ENCODE measurements around the gene PTP4A2.

Gene PTP4A2

GRCh38 chr1:31883357-31883942, 54.7 kb downstream of the PTP4A2 start:
- no peak for FAIRE-seq

- no peak for FAIRE-seq
These were observed 56.5 kb downstream of the PTP4A2 start for GRCh38 chr1:31881688-31882000.

- FAIRE-seq = no peak
These were observed 57.0 kb downstream of the PTP4A2 start for GRCh38 chr1:31880957-31881687.

GRCh38 chr1:31879981-31880608, 58.1 kb downstream of the PTP4A2 start:
- FAIRE-seq = no peak

GRCh38 chr1:31878058-31878457, 60.1 kb downstream of the PTP4A2 start:
- FAIRE-seq = no peak

GRCh38 chr1:31877544-31877943, 60.6 kb downstream of the PTP4A2 start:
- FAIRE-seq = no peak

- FAIRE-seq = no peak
These were observed 62.4 kb downstream of the PTP4A2 start for GRCh38 chr1:31875636-31876236.

GRCh38 chr1:31874942-31875341, 63.2 kb downstream of the PTP4A2 start:
- no peak for FAIRE-seq

- FAIRE-seq = no peak
These were observed 65.2 kb downstream of the PTP4A2 start for GRCh38 chr1:31872658-31873636.

- FAIRE-seq = no peak
These were observed 66.5 kb downstream of the PTP4A2 start for GRCh38 chr1:31871703-31872102.

- FAIRE-seq = no peak
These were observed 68.0 kb downstream of the PTP4A2 start for GRCh38 chr1:31870086-31870736.

GRCh38 chr1:31869449-31869848, 68.7 kb downstream of the PTP4A2 start:
- no peak for FAIRE-seq

- FAIRE-seq = no peak
These were observed 69.3 kb downstream of the PTP4A2 start for GRCh38 chr1:31868862-31869261.

GRCh38 chr1:31867546-31867945, 70.6 kb downstream of the PTP4A2 start:
- no peak for FAIRE-seq

- no peak for FAIRE-seq
These were observed 71.6 kb downstream of the PTP4A2 start for GRCh38 chr1:31866450-31867032.

- FAIRE-seq = no peak
These were observed 72.3 kb downstream of the PTP4A2 start for GRCh38 chr1:31865728-31866449.

GRCh38 chr1:31862071-31862470, 76.1 kb downstream of the PTP4A2 start:
- FAIRE-seq = no peak

- FAIRE-seq = no peak
These were observed 76.8 kb downstream of the PTP4A2 start for GRCh38 chr1:31861346-31861745.

GRCh38 chr1:31860581-31860980, 77.6 kb downstream of the PTP4A2 start:
- FAIRE-seq = no peak

GRCh38 chr1:31859719-31860118, 78.4 kb downstream of the PTP4A2 start:
- no peak for FAIRE-seq

GRCh38 chr1:31859044-31859443, 79.1 kb downstream of the PTP4A2 start:
- no peak for FAIRE-seq

Measured in endometrium (tissue), 2 donors.